Panc1 (cell line): ENCODE results near the gene KIF15.

Experiments used
- POLR2AphosphoS5 ChIP-seq: IDR thresholded peaks from 2 replicates; pipeline ENCODE4 v1.6.1; 2012; ENCODE audit warnings: mild to moderate bottlenecking, low read depth, low read length, moderate library complexity
- SIN3A ChIP-seq: IDR thresholded peaks from 2 replicates; pipeline ENCODE4 v1.6.1; 2012; ENCODE audit warnings: low read depth, mild to moderate bottlenecking, low read length, moderate library complexity, borderline replicate concordance; ENCODE audit not compliant: insufficient read depth
- TCF7L2 ChIP-seq: IDR thresholded peaks from 2 replicates; pipeline ENCODE4 v1.6.1; 2011; ENCODE audit warnings: mild to moderate bottlenecking, low read depth, low read length, inconsistent platforms
- TF ChIP-seq, protein P1 (sequence below): fragments of 450-650 bp; IDR thresholded peaks from 2 replicates; pipeline ENCODE4 v1.5.1; 2017; ENCODE audit warnings: mild to moderate bottlenecking

DNA sequence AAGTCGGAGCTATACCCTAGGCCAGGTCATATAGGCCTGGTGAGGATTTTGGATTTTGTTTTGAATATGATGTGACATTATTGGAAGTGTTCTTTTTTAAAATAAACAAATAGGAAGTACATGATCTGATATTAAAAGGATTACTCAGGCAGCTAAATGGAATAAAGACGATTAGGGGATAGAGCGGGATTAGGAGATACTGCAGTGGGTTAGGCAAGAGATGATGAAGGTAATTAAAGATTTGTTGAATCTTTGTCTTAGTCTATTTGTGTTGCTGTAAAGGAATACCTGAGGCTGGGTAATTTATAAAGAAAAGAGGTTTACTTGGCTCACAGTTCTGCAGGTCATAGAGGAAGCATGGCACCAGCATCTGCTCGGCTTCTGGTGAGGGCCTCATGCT, 21.3 kb downstream of the KIF15 start:
- TF ChIP-seq, protein P1, sequence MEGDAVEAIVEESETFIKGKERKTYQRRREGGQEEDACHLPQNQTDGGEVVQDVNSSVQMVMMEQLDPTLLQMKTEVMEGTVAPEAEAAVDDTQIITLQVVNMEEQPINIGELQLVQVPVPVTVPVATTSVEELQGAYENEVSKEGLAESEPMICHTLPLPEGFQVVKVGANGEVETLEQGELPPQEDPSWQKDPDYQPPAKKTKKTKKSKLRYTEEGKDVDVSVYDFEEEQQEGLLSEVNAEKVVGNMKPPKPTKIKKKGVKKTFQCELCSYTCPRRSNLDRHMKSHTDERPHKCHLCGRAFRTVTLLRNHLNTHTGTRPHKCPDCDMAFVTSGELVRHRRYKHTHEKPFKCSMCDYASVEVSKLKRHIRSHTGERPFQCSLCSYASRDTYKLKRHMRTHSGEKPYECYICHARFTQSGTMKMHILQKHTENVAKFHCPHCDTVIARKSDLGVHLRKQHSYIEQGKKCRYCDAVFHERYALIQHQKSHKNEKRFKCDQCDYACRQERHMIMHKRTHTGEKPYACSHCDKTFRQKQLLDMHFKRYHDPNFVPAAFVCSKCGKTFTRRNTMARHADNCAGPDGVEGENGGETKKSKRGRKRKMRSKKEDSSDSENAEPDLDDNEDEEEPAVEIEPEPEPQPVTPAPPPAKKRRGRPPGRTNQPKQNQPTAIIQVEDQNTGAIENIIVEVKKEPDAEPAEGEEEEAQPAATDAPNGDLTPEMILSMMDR = no peak
- TF ChIP-seq POLR2AphosphoS5 (no peak), SIN3A (no peak), TCF7L2 (no peak)
